Adrenal gland (tissue), 5 donors: ENCODE measurements around the gene ACTL7B.

Source experiments
- CTCF ChIP-seq, 6 experiments: fragments of 450-650 bp in 4 of 6; fragments of 200-600 bp in 2 of 6; sonication (generic) in 1 of 6; IDR thresholded peaks; 1 replicate in 5 of 6; 2 replicates in 1 of 6; pipeline versions ENCODE4 v1.5.1 to v1.8.0; 2016 to 2021; ENCODE audit warnings: antibody characterized with exemption in 6 of 6, mild to moderate bottlenecking in 2 of 6, moderate library complexity in 1 of 6
- POLR2A ChIP-seq, 2 donors: fragments of 450-650 bp; IDR thresholded peaks; one replicate each; pipeline ENCODE4 v1.6.1; 2017; ENCODE audit warnings: antibody characterized with exemption in 2 of 2, mild to moderate bottlenecking in 2 of 2, moderate library complexity in 1 of 2
- donor health status: DM: no; HTN: no; CAD: no.

- TF ChIP-seq POLR2A (IDR thresholded peaks at IDR 0.05) (no peak), CTCF (IDR thresholded peaks at IDR 0.05) (no peak)
These were observed 18.3 kb downstream of the ACTL7B start for GRCh38 chr9:108837530-108837929.
